Esophagus squamous epithelium (tissue), 5 donors: Measurements from ENCODE around the gene COPS6. TPM values are rescaled to one million over a fixed set of nuclear protein-coding genes. Genes with fewer than 3 reads are reported as not detected.

Source experiments
- DNase-seq: peaks from one replicate; lab custom pipeline; 2025; lab: John Stamatoyannopoulos, UW
- H3K27ac ChIP-seq, 4 donors: fragments of 200-600 bp; sonication (generic); one replicate each; pipeline ENCODE4 v1.5.1; 2016 to 2019; ENCODE audit warnings: mild to moderate bottlenecking in 1 of 4
- H3K27me3 ChIP-seq, 4 donors: fragments of 200-600 bp; sonication (generic); 1 replicate in 3 of 4; 2 replicates in 1 of 4; pipeline versions ENCODE4 v1.5.1 to v1.6.0; 2017 to 2021; ENCODE audit warnings: antibody characterized with exemption in 1 of 4
- H3K36me3 ChIP-seq, 3 donors: fragments of 200-600 bp; sonication (generic); one replicate each; pipeline ENCODE4 v1.5.1; 2016 to 2019
- H3K4me1 ChIP-seq, 3 donors: fragments of 200-600 bp; sonication (generic); one replicate each; pipeline ENCODE4 v1.5.1; 2017 to 2019
- H3K4me3 ChIP-seq, 4 donors: fragments of 200-600 bp; sonication (generic); 1 replicate in 3 of 4; 2 replicates in 1 of 4; pipeline ENCODE4 v1.5.1; 2016 to 2019; ENCODE audit warnings: mild to moderate bottlenecking in 2 of 4, moderate library complexity in 1 of 4
- H3K9me3 ChIP-seq, 3 donors: fragments of 200-600 bp; sonication (generic); one replicate each; pipeline ENCODE4 v1.5.1; 2016 to 2019
- CTCF ChIP-seq, 6 experiments: fragments of 450-650 bp in 4 of 6; fragments of 200-600 bp in 2 of 6; sonication (generic) in 2 of 6; IDR thresholded peaks; one replicate each; pipeline ENCODE4 v1.5.1; 2016 to 2019; ENCODE audit warnings: antibody characterized with exemption in 6 of 6, mild to moderate bottlenecking in 4 of 6, moderate library complexity in 4 of 6
- POLR2A ChIP-seq, 4 donors: fragments of 450-650 bp; IDR thresholded peaks; one replicate each; pipeline ENCODE4 v1.6.1; 2017; ENCODE audit warnings: antibody characterized with exemption in 4 of 4, mild to moderate bottlenecking in 4 of 4, moderate library complexity in 3 of 4
- WGBS, 2 donors: methylation state at CpG; one replicate each; pipeline ENCODE4 v1.1.5; 2018; 5-methylcytosine and 5-hydroxymethylcytosine counted together
- intact Hi-C: fragments of 100-400 bp; cut with DNase I; formaldehyde crosslinking; loops from one replicate; pipeline ENCODE4 v1.15.0; 2022
- total RNA-seq, 4 donors: library from RNA; depleted of rRNA; stranded (reverse); fragments of >200 nt; gene quantifications; one replicate each; pipeline ENCODE4 v1.1.0, GENCODE V29; 2016
- donor health status: DM: yes; HTN: yes; CAD: no.

Gene COPS6
- total RNA-seq, 4 donors from 2014 or later = 50.6 to 68.0 (median 62.2) TPM

- WGBS, 2 donors = 7 to 11% methylated on average over 20 to 22 of the region's 24 CpGs
- Histone ChIP-seq H3K27me3 (no peaks in the 10 kb centered on the region), H3K4me1 (peaks cover 15 to 60% (median 28%) of the 10 kb centered on the region in 3 donors), H3K4me3 (peak overlapping the region; percentile 17 to 55 (median 26)), H3K36me3 (no peaks in the 10 kb centered on the region), H3K9me3 (no peaks in the 10 kb centered on the region), H3K27ac (peak overlapping the region; percentile 8 to 97 (median 76))
- intact Hi-C loops = no loop called here
- no peak for TF ChIP-seq POLR2A (IDR thresholded peaks at IDR 0.05)
- TF ChIP-seq CTCF (IDR thresholded peaks at IDR 0.05) = peak; percentile 81 to 94 (median 87)
- DNase-seq = no peak
Observed at GRCh38 chr7:100130608-100131453, 42.1 kb downstream of the COPS6 start.

GRCh38 chr7:100132126-100132525 lies 43.4 kb downstream of the COPS6 start:
- TF ChIP-seq CTCF (IDR thresholded peaks at IDR 0.05) = no peak
- TF ChIP-seq POLR2A (IDR thresholded peaks at IDR 0.05) = no peak
- intact Hi-C loops = loop anchor here (2.0 kb wide), 1 partner anchor 85 kb away; no protein-coding TSS in a partner anchor
- Histone ChIP-seq H3K36me3 (no peaks in the 10 kb centered on the region), H3K27ac (peak overlapping the region in 2 of 4 donors; percentile 51 to 62), H3K4me3 (no peak overlapping the region), H3K4me1 (peaks cover 11 to 53% (median 23%) of the 10 kb centered on the region in 3 donors), H3K9me3 (no peaks in the 10 kb centered on the region), H3K27me3 (no peaks in the 10 kb centered on the region)
- no peak for DNase-seq
- WGBS, 2 donors = 33 to 83% methylated on average over 2 to 6 of the region's 7 CpGs

- intact Hi-C loops = loop anchor here (2.0 kb wide), 1 partner anchor 84 kb away; no protein-coding TSS in a partner anchor
- Histone ChIP-seq H3K4me1 (peaks cover 10 to 49% (median 23%) of the 10 kb centered on the region in 3 donors), H3K36me3 (no peaks in the 10 kb centered on the region), H3K4me3 (no peak overlapping the region), H3K9me3 (no peaks in the 10 kb centered on the region), H3K27ac (peak overlapping the region in 2 of 4 donors; percentile 51 to 62), H3K27me3 (no peaks in the 10 kb centered on the region)
- 31 to 43% methylated on average over 2 to 3 of the region's 3 CpGs for WGBS, 2 donors
- TF ChIP-seq CTCF (IDR thresholded peaks at IDR 0.05) = peak; percentile 49 to 94 (median 88)
- no peak for TF ChIP-seq POLR2A (IDR thresholded peaks at IDR 0.05)
- DNase-seq = no peak
Observed at GRCh38 chr7:100132697-100133151, 44.0 kb downstream of the COPS6 start.

- Histone ChIP-seq H3K36me3 (no peaks in the 10 kb centered on the region), H3K9me3 (no peaks in the 10 kb centered on the region), H3K27me3 (peaks cover 0 to 8% (median 0%) of the 10 kb centered on the region in 4 donors), H3K4me1 (no peaks in the 10 kb centered on the region), H3K27ac (no peak overlapping the region), H3K4me3 (no peak overlapping the region)
- TF ChIP-seq POLR2A (IDR thresholded peaks at IDR 0.05) (no peak), CTCF (IDR thresholded peaks at IDR 0.05) (no peak)
- intact Hi-C loops = no loop called here
- DNase-seq = no peak
- 60 to 69% methylated on average over 11 to 13 of the region's 13 CpGs for WGBS, 2 donors
Observed at GRCh38 chr7:100137851-100138760, 49.3 kb downstream of the COPS6 start.
